HepG2 (cell line): ENCODE data around the gene NLRC3. TPM values are rescaled to one million over a fixed set of nuclear protein-coding genes. Genes with fewer than 3 reads are reported as not detected.
A peak's percentile ranks its signal among the peaks of the same experiment; 100 is the strongest.

Experiments
- ATAC-seq: fragments of 200-7000 bp; cut with Tn5 transposase; 3 replicates; pipeline ENCODE4 v1.9.1; 2020; ENCODE audit warnings: mild to moderate bottlenecking, moderate library complexity
- BruUV-seq: library from RNA; stranded (reverse); fragments of 400-500 nt; replicated peaks from 2 replicates; lab custom pipeline; 2021; lab: Mats Ljungman, UMichigan
- CTCF ChIA-PET: fragments of 300-600 bp; formaldehyde crosslinking; extraction: SDS; loops from one replicate; lab custom pipeline; 2021; ENCODE audit warnings: low total read pairs, inconsistent platforms, low intra/inter-chr PET ratio; lab: Yijun Ruan, JAX
- POLR2A ChIA-PET: fragments of 350-600 bp; sonication (Branson Sonifier 250); formaldehyde crosslinking; loops from one replicate; lab custom pipeline; 2020; ENCODE audit warnings: antibody characterized with exemption, inconsistent platforms; lab: Yijun Ruan, JAX
- DNase-seq: peaks from one replicate; pipeline ENCODE4 v3.0.0-alpha.2; 2015; ENCODE audit warnings: low spot score
- FAIRE-seq: peaks from 3 replicates; lab custom pipeline; 2011; peaks lifted over from hg19 to GRCh38; lab: Jason Lieb, UNC
- H2AFZ ChIP-seq: one replicate; pipeline ENCODE4 v1.6.1; 2011; ENCODE audit warnings: low read length, inconsistent platforms
- H3K27ac ChIP-seq: fragments of 300-600 bp; 3 replicates; pipeline ENCODE4 v1.8.0; 2011; ENCODE audit warnings: mixed run types, mild to moderate bottlenecking, mixed read lengths, low read length, inconsistent platforms; ENCODE audit not compliant: insufficient read depth; ENCODE audit errors: extremely low read length
- H3K27me3 ChIP-seq, 2 experiments: fragments of 200-600 bp in 1 of 2; 2 replicates in 1 of 2; 3 replicates in 1 of 2; pipeline versions ENCODE4 v1.6.0 to v1.8.0; 2011; ENCODE audit warnings: low read length in 2 of 2, mild to moderate bottlenecking in 2 of 2, moderate library complexity in 2 of 2, inconsistent platforms in 1 of 2; ENCODE audit not compliant: insufficient read depth in 2 of 2, control insufficient read depth in 1 of 2
- H3K36me3 ChIP-seq, 2 experiments: fragments of 200-600 bp in 1 of 2; replicated peaks in 1 of 2; 2 replicates in 1 of 2; 3 replicates in 1 of 2; pipeline versions ENCODE4 v1.5.1 to v1.8.0; 2011; ENCODE audit warnings: low read length in 2 of 2, inconsistent platforms in 1 of 2; ENCODE audit not compliant: insufficient read depth in 2 of 2, control insufficient read depth in 1 of 2
- H3K4me1 ChIP-seq: 2 replicates; pipeline ENCODE4 v1.5.1; 2012; ENCODE audit warnings: low read length, inconsistent platforms; ENCODE audit not compliant: insufficient read depth
- H3K4me2 ChIP-seq: 2 replicates; pipeline ENCODE4 v1.6.0; 2011; ENCODE audit warnings: low read depth, low read length, inconsistent platforms
- H3K4me3 ChIP-seq, 3 experiments: fragments of 200-600 bp in 1 of 3; sonication (generic), shearing (Covaris generic) in 1 of 3; replicated peaks in 1 of 3; 2 replicates each; pipeline ENCODE4 v1.5.1; 2011 to 2016; ENCODE audit warnings: low read length in 3 of 3, inconsistent platforms in 2 of 3, low read depth in 2 of 3, mild to moderate bottlenecking in 2 of 3, control low read depth in 1 of 3, mixed read lengths in 1 of 3; ENCODE audit not compliant: insufficient read depth in 1 of 3
- H3K79me2 ChIP-seq: one replicate; pipeline ENCODE4 v1.6.1; 2011; ENCODE audit warnings: low read length, inconsistent platforms; ENCODE audit not compliant: insufficient read depth
- H3K9ac ChIP-seq: 2 replicates; pipeline ENCODE4 v1.6.0; 2011; ENCODE audit warnings: mild to moderate bottlenecking, low read depth, low read length, inconsistent platforms; ENCODE audit not compliant: insufficient read depth
- H3K9me3 ChIP-seq: 2 replicates; pipeline ENCODE4 v1.5.1; 2012; ENCODE audit warnings: mild to moderate bottlenecking, low read length
- H4K20me1 ChIP-seq: 2 replicates; pipeline ENCODE4 v1.6.0; 2011; ENCODE audit warnings: inconsistent platforms, mild to moderate bottlenecking, low read length, moderate library complexity; ENCODE audit not compliant: insufficient read depth
- ARHGAP35 ChIP-seq: sonication (generic); formaldehyde crosslinking; IDR thresholded peaks from 2 replicates; pipeline ENCODE4 v1.9.0; 2022; ENCODE audit warnings: mild to moderate bottlenecking, inconsistent platforms, moderate library complexity, missing genetic modification reagents, borderline replicate concordance
- CBFB ChIP-seq: sonication (generic); formaldehyde crosslinking; IDR thresholded peaks from 2 replicates; pipeline ENCODE4 v1.4.0; 2020; ENCODE audit warnings: missing genetic modification reagents
- DPF2 ChIP-seq: sonication (generic); formaldehyde crosslinking; IDR thresholded peaks from 2 replicates; pipeline ENCODE4 v1.4.0; 2020; ENCODE audit warnings: mild to moderate bottlenecking, low read depth, missing genetic modification reagents, borderline replicate concordance
- ETV5 ChIP-seq: IDR thresholded peaks from 2 replicates; pipeline ENCODE4 v1.6.1; 2018; ENCODE audit warnings: missing biosample characterization, missing genetic modification reagents, inconsistent platforms, borderline replicate concordance
- GATA4 ChIP-seq: sonication (generic); IDR thresholded peaks from 2 replicates; pipeline ENCODE4 v1.6.1; 2016; ENCODE audit warnings: antibody characterized with exemption, low read depth, borderline replicate concordance
- KLF12 ChIP-seq: sonication (generic); formaldehyde crosslinking; IDR thresholded peaks from 2 replicates; pipeline ENCODE4 v1.4.0; 2020; ENCODE audit warnings: missing genetic modification reagents, borderline replicate concordance
- NFKBIZ ChIP-seq: IDR thresholded peaks from 2 replicates; pipeline ENCODE4 v1.6.1; 2018; ENCODE audit warnings: missing genetic modification reagents, missing compliant biosample characterization
- POLR2G ChIP-seq: fragments of 200-400 bp; formaldehyde crosslinking; IDR thresholded peaks from 2 replicates; pipeline ENCODE4 v1.6.1; 2018; ENCODE audit warnings: mild to moderate bottlenecking, low read depth, low read length, moderate library complexity
- SALL1 ChIP-seq: sonication (generic); formaldehyde crosslinking; IDR thresholded peaks from 2 replicates; pipeline ENCODE4 v1.8.0; 2022; ENCODE audit warnings: mild to moderate bottlenecking, missing genetic modification reagents
- SUZ12 ChIP-seq: fragments of 150-350 bp; IDR thresholded peaks from 2 replicates; pipeline ENCODE4 v1.6.1; 2014; ENCODE audit warnings: low read depth, low read length
- TBX3 ChIP-seq: fragments of 450-650 bp; IDR thresholded peaks from 2 replicates; pipeline ENCODE4 v1.6.1; 2017; ENCODE audit warnings: antibody characterized with exemption, mild to moderate bottlenecking, inconsistent platforms, borderline replicate concordance
- TSC22D2 ChIP-seq: sonication (generic); formaldehyde crosslinking; IDR thresholded peaks from 2 replicates; pipeline ENCODE4 v1.5.1; 2020; ENCODE audit warnings: missing genetic modification reagents, mild to moderate bottlenecking, borderline replicate concordance
- ZHX2 ChIP-seq, 2 experiments: sonication (generic) in 1 of 2; formaldehyde crosslinking in 1 of 2; IDR thresholded peaks; 2 replicates each; pipeline versions ENCODE4 v1.6.1 to v1.9.0; 2014 to 2022; ENCODE audit warnings: antibody characterized with exemption in 1 of 2, borderline replicate concordance in 1 of 2, inconsistent platforms in 1 of 2, low read depth in 1 of 2, missing genetic modification reagents in 1 of 2
- ZNF569 ChIP-seq: sonication (generic); formaldehyde crosslinking; IDR thresholded peaks from 2 replicates; pipeline ENCODE4 v1.5.0; 2020; ENCODE audit warnings: mild to moderate bottlenecking, missing genetic modification reagents, moderate library complexity, borderline replicate concordance
- ZNF773 ChIP-seq: sonication (generic); formaldehyde crosslinking; IDR thresholded peaks from 2 replicates; pipeline ENCODE4 v1.4.0; 2020; ENCODE audit warnings: missing genetic modification reagents, borderline replicate concordance
- whole genome bisulfite sequencing: methylation state at CpG from one replicate; pipeline ENCODE4 v1.1.6; 2017; ENCODE audit warnings: low lambda C conversion rate; 5-methylcytosine and 5-hydroxymethylcytosine counted together
- in situ Hi-C: cut with HindIII; loops from 2 replicates; pipeline ENCODE4 v1.10.0; 2017; ENCODE audit warnings: low pct_unique_long_range_greater_than_20kb; ENCODE audit not compliant: extremely low pct_ligation_motif_present
- intact Hi-C: fragments of 100-400 bp; cut with micrococcal nuclease; formaldehyde crosslinking; loops from one replicate; pipeline ENCODE4 v1.10.0; 2022; ENCODE audit not compliant: unreplicated experiment
- polyA plus RNA-seq, 8 experiments: library from polyadenylated mRNA; depleted of rRNA in 3 of 8; stranded (reverse) in 7 of 8; unstranded in 1 of 8; fragments of >200 nt; fragmentation: Illumina TruSeq in 4 of 8; extraction: Trizol in 4 of 8; gene quantifications; 2 replicates each; pipeline versions ENCODE4 v1.2.1 to v1.2.3, GENCODE V29; 2011 to 2016; ENCODE audit warnings: low read depth in 4 of 8, missing spikeins in 1 of 8, mixed read lengths in 1 of 8; ENCODE audit not compliant: insufficient read depth in 1 of 8
- total RNA-seq, 5 experiments: library from RNA; depleted of rRNA; stranded (reverse); fragments of >200 nt; fragmentation: Illumina TruSeq; extraction: Trizol; gene quantifications; 2 replicates each; pipeline ENCODE4 v1.2.3, GENCODE V29; 2016; ENCODE audit warnings: low read depth in 1 of 5
- TF ChIP-seq, protein P1 (sequence below): IDR thresholded peaks from 2 replicates; pipeline ENCODE4 v1.6.1; 2016

NLRC3 gene
- total and polyA plus RNA-seq, 2 of the 13 experiments (the other 11 are each of a cell fraction or from before 2014, with no cell fraction given), result not detected

GRCh38 chr16:3611146-3611975 lies 34.2 kb upstream of the NLRC3 start, which contains the start of gene SLX4:
Gene SLX4, minus strand, starts transcription at chr16:3611606. Its CDS starts 2,642 bp downstream, at chr16:3608964.
- peak; percentile 85 for ATAC-seq
- in situ Hi-C loops, result no loop called here
- peak within 1 kb of the TSS; percentile 89 for H3K4me2 ChIP-seq
- DNase-seq, result peak; percentile 84
- POLR2A ChIA-PET, result interaction anchor here (0.6 to 1.6 kb wide), 3 partner anchors 15 to 1933 kb away, joined by 3 to 6 read pairs (median 3); partner anchors contain the start of gene JPT2
- peak within 1 kb of the TSS; percentile 35 for H2AFZ ChIP-seq
- H4K20me1 ChIP-seq, result no peaks in the 10 kb centered on the region
- H3K4me3 ChIP-seq, result peak within 1 kb of the TSS; percentile 96 to 99 (median 98)
- H3K27me3 ChIP-seq, result no peaks in the 10 kb centered on the region; a peak in 1 of 5 replicates
- BruUV-seq, result TSS peak; percentile 61
- intact Hi-C loops, result no loop called here
- peaks cover 0 to 1% of the 10 kb centered on the region in 2 experiments; a peak in 1 of 5 replicates for H3K36me3 ChIP-seq
- WGBS, result 0% methylated on average over 19 of the region's 86 CpGs
- no peaks in the 10 kb centered on the region for H3K9me3 ChIP-seq
- peak within 1 kb of the TSS; percentile 69 for H3K27ac ChIP-seq
- peaks cover 63% of the 10 kb centered on the region for H3K4me1 ChIP-seq
- peaks cover 38% of the 10 kb centered on the region for H3K79me2 ChIP-seq
- CTCF ChIA-PET, result no interaction called here
- no peak for FAIRE-seq
- H3K9ac ChIP-seq, result peak within 1 kb of the TSS; percentile 83
- TF ChIP-seq ZNF569 (CRISPR knock-in tag), result no peak
- TF ChIP-seq ARHGAP35 (CRISPR knock-in tag), result 0 out of 2 replicates have a peak, but pooled peaks have one; percentile 67
- no peak for TF ChIP-seq TBX3
- TF ChIP-seq CBFB (CRISPR knock-in tag), result no peak
- TF ChIP-seq SUZ12, result no peak
- peak; percentile 26; the same call in 1 of the 2 replicates for TF ChIP-seq SALL1 (CRISPR knock-in tag)
- TF ChIP-seq NFKBIZ, result peak; percentile 54; the same call in 1 of the 2 replicates
- TF ChIP-seq, protein P1, sequence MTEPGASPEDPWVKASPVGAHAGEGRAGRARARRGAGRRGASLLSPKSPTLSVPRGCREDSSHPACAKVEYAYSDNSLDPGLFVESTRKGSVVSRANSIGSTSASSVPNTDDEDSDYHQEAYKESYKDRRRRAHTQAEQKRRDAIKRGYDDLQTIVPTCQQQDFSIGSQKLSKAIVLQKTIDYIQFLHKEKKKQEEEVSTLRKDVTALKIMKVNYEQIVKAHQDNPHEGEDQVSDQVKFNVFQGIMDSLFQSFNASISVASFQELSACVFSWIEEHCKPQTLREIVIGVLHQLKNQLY, result no peak
- no peak for TF ChIP-seq DPF2
- TF ChIP-seq TSC22D2 (CRISPR knock-in tag), result no peak
- TF ChIP-seq GATA4, result 0 out of 2 replicates have a peak, but pooled peaks have one; percentile 11
- peak; percentile 25; the same call in 1 of the 2 replicates for TF ChIP-seq KLF12
- peak; percentile 75; the same call in 1 of the 2 replicates for TF ChIP-seq ETV5 (CRISPR knock-in tag)
- no peak for TF ChIP-seq ZHX2 (IDR thresholded peaks at IDR 0.05; ENCODE audit: low read depth)
- no peak for TF ChIP-seq ZHX2 (CRISPR knock-in tag; IDR thresholded peaks at IDR 0.05; ENCODE audit: borderline replicate concordance)
- TF ChIP-seq POLR2G, result peak; percentile 79
- no peak; the same call in 1 of the 2 replicates for TF ChIP-seq ZNF773
